CD14-positive monocyte (primary cell): ENCODE measurements around the gene GSK3A. TPM values are rescaled to one million over a fixed set of nuclear protein-coding genes. Genes with fewer than 3 reads are reported as not detected.

Experiments
- DNase-seq, 3 donors: peaks; one replicate each; pipeline ENCODE4 v3.0.0-alpha.2; 2011 to 2022
- H2AFZ ChIP-seq: 2 replicates; pipeline ENCODE4 v1.6.0; 2012; ENCODE audit warnings: mild to moderate bottlenecking, low read depth, low read length, inconsistent platforms; ENCODE audit not compliant: insufficient read depth, poor library complexity, severe bottlenecking
- H3K27ac ChIP-seq, 2 donors: 1 replicate in 1 of 2; 2 replicates in 1 of 2; pipeline ENCODE4 v1.5.1; 2012 to 2013; ENCODE audit warnings: low read length in 2 of 2, control low read depth in 1 of 2, inconsistent platforms in 1 of 2, low read depth in 1 of 2, mild to moderate bottlenecking in 1 of 2
- H3K27me3 ChIP-seq, 2 donors: one replicate each; pipeline versions ENCODE4 v1.6.0 to v1.6.1; 2011 to 2013; ENCODE audit warnings: low read length in 2 of 2; ENCODE audit not compliant: control insufficient read depth in 2 of 2, insufficient read depth in 2 of 2
- H3K36me3 ChIP-seq, 2 donors: replicated peaks in 1 of 2; 1 replicate in 1 of 2; 2 replicates in 1 of 2; pipeline versions ENCODE4 v1.5.1 to v1.6.1; 2012 to 2013; ENCODE audit warnings: low read length in 2 of 2, control low read depth in 1 of 2, inconsistent platforms in 1 of 2, mild to moderate bottlenecking in 1 of 2; ENCODE audit not compliant: insufficient read depth in 2 of 2, control insufficient read depth in 1 of 2
- H3K4me1 ChIP-seq, 2 donors: 1 replicate in 1 of 2; 2 replicates in 1 of 2; pipeline versions ENCODE4 v1.5.1 to v1.6.1; 2012 to 2013; ENCODE audit warnings: low read length in 2 of 2, control low read depth in 1 of 2, inconsistent platforms in 1 of 2, mild to moderate bottlenecking in 1 of 2, moderate library complexity in 1 of 2; ENCODE audit not compliant: insufficient read depth in 2 of 2, control insufficient read depth in 1 of 2
- H3K4me2 ChIP-seq: replicated peaks from 2 replicates; pipeline ENCODE3; 2012; ENCODE audit warnings: low read length, moderate library complexity, mild to moderate bottlenecking; ENCODE audit not compliant: poor library complexity, severe bottlenecking; ENCODE audit errors: extremely low read depth
- H3K4me3 ChIP-seq, 3 experiments: fragments of 200-600 bp in 1 of 3; sonication (generic) in 1 of 3; replicated peaks in 1 of 3; 1 replicate in 2 of 3; 2 replicates in 1 of 3; pipeline ENCODE4 v1.5.1; 2011 to 2013; ENCODE audit warnings: low read length in 3 of 3, mild to moderate bottlenecking in 3 of 3, control low read depth in 2 of 3, low read depth in 2 of 3, inconsistent platforms in 1 of 3, moderate library complexity in 1 of 3
- H3K79me2 ChIP-seq: 2 replicates; pipeline ENCODE4 v1.6.0; 2012; ENCODE audit warnings: mild to moderate bottlenecking, control low read depth, inconsistent platforms, low read length, moderate library complexity; ENCODE audit not compliant: insufficient read depth
- H3K9ac ChIP-seq: 2 replicates; pipeline ENCODE4 v1.6.0; 2017; ENCODE audit warnings: low read length, mild to moderate bottlenecking; ENCODE audit not compliant: insufficient read depth, poor library complexity, severe bottlenecking
- H3K9me3 ChIP-seq, 2 donors: replicated peaks in 1 of 2; 1 replicate in 1 of 2; 2 replicates in 1 of 2; pipeline versions ENCODE4 v1.5.1 to v1.6.1; 2012 to 2013; ENCODE audit warnings: low read length in 2 of 2, control low read depth in 1 of 2; ENCODE audit not compliant: control insufficient read depth in 1 of 2, insufficient read depth in 1 of 2
- H4K20me1 ChIP-seq: 2 replicates; pipeline ENCODE4 v1.6.0; 2012; ENCODE audit warnings: mild to moderate bottlenecking, low read length, control low read depth, moderate library complexity; ENCODE audit not compliant: insufficient read depth
- H3K27ac Mint-ChIP-seq, 7 donors: one replicate each; pipeline ENCODE4 v1.8.0; 2020; ENCODE audit warnings: mild to moderate bottlenecking in 7 of 7, mixed read lengths in 7 of 7, moderate library complexity in 6 of 7, inconsistent platforms in 2 of 7
- H3K27me3 Mint-ChIP-seq, 3 donors: one replicate each; pipeline ENCODE4 v1.8.0; 2021 to 2022; ENCODE audit warnings: low read depth in 3 of 3, mild to moderate bottlenecking in 3 of 3, mixed read lengths in 3 of 3, moderate library complexity in 3 of 3, inconsistent platforms in 1 of 3
- H3K36me3 Mint-ChIP-seq, 2 donors: one replicate each; pipeline ENCODE4 v1.8.0; 2020; ENCODE audit warnings: mixed read lengths in 2 of 2, inconsistent platforms in 1 of 2, mild to moderate bottlenecking in 1 of 2
- H3K4me1 Mint-ChIP-seq: one replicate; pipeline ENCODE4 v1.8.0; 2020; ENCODE audit warnings: mild to moderate bottlenecking, mixed read lengths
- H3K4me3 Mint-ChIP-seq, 2 donors: one replicate each; pipeline ENCODE4 v1.8.0; 2020; ENCODE audit warnings: mild to moderate bottlenecking in 2 of 2, mixed read lengths in 2 of 2, moderate library complexity in 1 of 2
- H3K9me3 Mint-ChIP-seq, 7 donors: one replicate each; pipeline ENCODE4 v1.8.0; 2020 to 2022; ENCODE audit warnings: mixed read lengths in 7 of 7, mild to moderate bottlenecking in 6 of 7, moderate library complexity in 6 of 7, inconsistent platforms in 2 of 7
- WGBS: methylation state at CpG from one replicate; pipeline ENCODE4 v1.1.5; 2013; ENCODE audit warnings: missing lambda C conversion rate; ENCODE audit not compliant: insufficient coverage; 5-methylcytosine and 5-hydroxymethylcytosine counted together
- intact Hi-C, 2 donors: fragments of 100-400 bp; cut with micrococcal nuclease; formaldehyde crosslinking; loops; one replicate each; pipeline versions ENCODE4 v1.15.0 to v1.15.1; 2023
- polyA plus RNA-seq, 3 donors: library from polyadenylated mRNA; depleted of rRNA in 1 of 3; unstranded in 2 of 3; stranded (reverse) in 1 of 3; fragments of 300-500 nt in 2 of 3; fragments of >200 nt in 1 of 3; fragmentation: Illumina TruSeq in 2 of 3; gene quantifications; 1 replicate in 2 of 3; 2 replicates in 1 of 3; pipeline ENCODE4 v1.2.3, GENCODE V29; 2012 to 2021
- TF ChIP-seq, protein P1 (sequence below): fragments of 200-600 bp; IDR thresholded peaks from one replicate; pipeline ENCODE4 v1.8.0; 2022; ENCODE audit warnings: antibody characterized with exemption, mild to moderate bottlenecking

Gene GSK3A
- polyA plus RNA-seq, 3 donors = 12.3 to 47.2 (median 14.9) TPM

DNA sequence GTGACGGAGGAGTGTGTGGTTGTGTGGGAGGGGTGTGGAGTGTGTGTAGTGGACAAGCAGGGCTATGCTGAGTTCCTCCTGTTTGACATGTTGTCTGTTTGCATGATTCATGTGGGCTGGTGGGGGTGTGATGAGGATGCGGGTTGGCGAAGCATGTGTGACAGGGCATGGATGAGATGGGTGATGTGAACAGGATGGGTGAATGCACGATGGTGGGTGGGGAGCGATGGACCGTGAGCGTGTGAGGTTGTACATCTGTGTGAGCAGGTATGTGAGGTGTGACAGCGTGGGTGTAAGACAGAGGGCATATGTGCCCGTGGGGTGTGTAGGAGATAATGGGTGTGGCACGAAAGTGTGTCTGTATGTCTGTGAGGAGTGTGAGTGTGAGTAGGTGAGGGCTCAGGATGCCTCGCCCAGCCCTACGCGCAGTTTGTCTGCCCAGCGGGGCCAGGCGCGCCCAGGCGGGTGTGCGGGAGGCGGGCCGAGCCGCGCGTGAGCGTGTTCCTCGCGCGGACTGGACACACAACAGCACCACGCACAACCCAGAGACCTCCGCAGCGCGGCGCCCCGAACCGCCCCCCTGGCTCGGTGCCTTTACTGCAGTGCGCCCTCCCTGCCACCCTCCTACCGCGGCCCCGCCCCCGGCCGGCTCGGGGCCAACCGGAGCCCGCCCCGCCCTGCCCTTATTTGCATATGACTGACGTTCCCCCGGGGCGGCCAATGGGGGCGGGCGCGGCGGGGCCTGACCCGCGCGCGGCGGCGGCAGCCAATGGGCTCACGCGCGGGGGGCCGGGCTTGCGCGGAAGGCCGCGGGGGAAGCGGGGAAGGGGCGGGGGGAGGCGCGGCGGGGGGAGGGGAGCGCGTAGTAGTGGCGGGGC, 41.0 kb upstream of the GSK3A start:
- no peaks in the 10 kb centered on the region for H3K27me3 ChIP-seq
- peak overlapping the region; percentile 71 for H3K9ac ChIP-seq
- H3K79me2 ChIP-seq = peaks cover 64% of the 10 kb centered on the region
- WGBS = 1% methylated on average over 44 of the region's 74 CpGs
- TF ChIP-seq, protein P1, sequence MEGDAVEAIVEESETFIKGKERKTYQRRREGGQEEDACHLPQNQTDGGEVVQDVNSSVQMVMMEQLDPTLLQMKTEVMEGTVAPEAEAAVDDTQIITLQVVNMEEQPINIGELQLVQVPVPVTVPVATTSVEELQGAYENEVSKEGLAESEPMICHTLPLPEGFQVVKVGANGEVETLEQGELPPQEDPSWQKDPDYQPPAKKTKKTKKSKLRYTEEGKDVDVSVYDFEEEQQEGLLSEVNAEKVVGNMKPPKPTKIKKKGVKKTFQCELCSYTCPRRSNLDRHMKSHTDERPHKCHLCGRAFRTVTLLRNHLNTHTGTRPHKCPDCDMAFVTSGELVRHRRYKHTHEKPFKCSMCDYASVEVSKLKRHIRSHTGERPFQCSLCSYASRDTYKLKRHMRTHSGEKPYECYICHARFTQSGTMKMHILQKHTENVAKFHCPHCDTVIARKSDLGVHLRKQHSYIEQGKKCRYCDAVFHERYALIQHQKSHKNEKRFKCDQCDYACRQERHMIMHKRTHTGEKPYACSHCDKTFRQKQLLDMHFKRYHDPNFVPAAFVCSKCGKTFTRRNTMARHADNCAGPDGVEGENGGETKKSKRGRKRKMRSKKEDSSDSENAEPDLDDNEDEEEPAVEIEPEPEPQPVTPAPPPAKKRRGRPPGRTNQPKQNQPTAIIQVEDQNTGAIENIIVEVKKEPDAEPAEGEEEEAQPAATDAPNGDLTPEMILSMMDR = no peak
- Mint-ChIP-seq H3K4me1 (peaks cover 47% of the 10 kb centered on the region), H3K36me3 (peaks cover 17 to 19% of the 10 kb centered on the region in 2 donors), H3K27ac (no peak overlapping the region), H3K4me3 (no peak overlapping the region), H3K9me3 (no peaks in the 10 kb centered on the region), H3K27me3 (peaks cover 0 to 5% (median 2%) of the 10 kb centered on the region in 3 donors)
- peaks cover 61% of the 10 kb centered on the region for H4K20me1 ChIP-seq
- H3K4me2 ChIP-seq = peak overlapping the region; percentile 75
- H3K36me3 ChIP-seq = peaks cover 10 to 14% of the 10 kb centered on the region in 2 donors
- H3K4me1 ChIP-seq = peaks cover 65 to 85% of the 10 kb centered on the region in 2 donors
- DNase-seq = peak; percentile 89 to 92 (median 90)
- H2AFZ ChIP-seq = no peak overlapping the region
- H3K4me3 ChIP-seq = peak overlapping the region; percentile 39 to 76 (median 60)
- H3K27ac ChIP-seq = peak overlapping the region; percentile 63 to 89
- intact Hi-C loops = loop anchor here (2.0 to 10.0 kb wide), 6 partner anchors 15 to 151 kb away; partner anchors contain the start of genes CIC (in 2 of the 2), GSK3A (in 2 of the 2) and POU2F2 (in 2 of the 2)
- H3K9me3 ChIP-seq = no peaks in the 10 kb centered on the region

DNA sequence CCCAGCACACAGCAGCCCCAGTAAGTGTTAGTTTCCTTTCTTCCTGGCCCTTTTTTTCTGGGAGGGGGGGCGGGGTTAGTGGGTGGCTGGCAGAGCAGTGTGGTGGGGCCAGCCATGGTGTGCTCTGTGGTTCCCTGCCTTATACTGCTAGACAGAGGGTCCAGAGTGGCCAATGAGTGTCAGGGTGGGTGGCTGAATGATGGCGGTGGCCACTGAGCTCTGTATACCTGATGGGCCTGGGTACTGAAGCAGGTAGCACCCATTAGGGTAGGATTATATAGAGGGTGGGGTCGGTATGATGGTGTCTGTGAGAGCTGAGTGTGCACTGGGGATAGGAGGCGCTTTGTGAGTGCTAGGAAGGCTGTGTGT, 40.4 kb upstream of the GSK3A start:
- Mint-ChIP-seq H3K36me3 (peaks cover 15 to 18% of the 10 kb centered on the region in 2 donors), H3K4me3 (no peak overlapping the region), H3K4me1 (peaks cover 48% of the 10 kb centered on the region), H3K27ac (peak overlapping the region in 3 of 7 donors; percentile 45 to 90 (median 54)), H3K9me3 (no peaks in the 10 kb centered on the region), H3K27me3 (peaks cover 0 to 5% (median 2%) of the 10 kb centered on the region in 3 donors)
- no peak overlapping the region for H2AFZ ChIP-seq
- intact Hi-C loops = loop anchor here (2.0 to 10.0 kb wide), 6 partner anchors 14 to 151 kb away; partner anchors contain the start of genes CIC (in 2 of the 2), GSK3A (in 2 of the 2) and POU2F2 (in 2 of the 2)
- no peak overlapping the region for H3K9ac ChIP-seq
- H4K20me1 ChIP-seq = peaks cover 62% of the 10 kb centered on the region
- H3K36me3 ChIP-seq = peaks cover 8 to 11% of the 10 kb centered on the region in 2 donors
- whole genome bisulfite sequencing = 45% methylated on average over 3 of the region's 4 CpGs
- peaks cover 64% of the 10 kb centered on the region for H3K79me2 ChIP-seq
- H3K4me3 ChIP-seq = peak overlapping the region in 1 of 3 experiments; percentile 76
- H3K27me3 ChIP-seq = no peaks in the 10 kb centered on the region
- no peak for DNase-seq
- no peaks in the 10 kb centered on the region for H3K9me3 ChIP-seq
- peak overlapping the region in 1 of 2 donors; percentile 89 for H3K27ac ChIP-seq
- H3K4me2 ChIP-seq = peak overlapping the region; percentile 75
- TF ChIP-seq, protein P1 = no peak
- peaks cover 61 to 85% of the 10 kb centered on the region in 2 donors for H3K4me1 ChIP-seq
